ENCODE measurements around the gene DNTT. TPM values are rescaled to one million over a fixed set of nuclear protein-coding genes. Genes with fewer than 3 reads are reported as not detected.

DNTT gene
- polyA plus RNA-seq, 1 donor from 2014 or later = not detected

- no peak overlapping the region for H3K4me2 ChIP-seq (ENCODE audit: low read length)
These were observed 35.1 kb downstream of the DNTT start for GRCh38 chr10:96339383-96339782.

GRCh38 chr10:96339956-96340904 lies 36.0 kb downstream of the DNTT start:
- no peaks in the 10 kb centered on the region for H3K9me2 ChIP-seq (ENCODE audit: insufficient read depth, low read length)
- H3K9me3 ChIP-seq (ENCODE audit: low read length) = no peaks in the 10 kb centered on the region
- no peaks in the 10 kb centered on the region for H3F3A ChIP-seq (ENCODE audit: insufficient read depth, low read length, poor library complexity, severe bottlenecking)
- no peak overlapping the region for H3K9ac ChIP-seq (ENCODE audit: low read length)
- H3K27ac ChIP-seq (ENCODE audit: low read length) = no peak overlapping the region
- no peaks in the 10 kb centered on the region for H3K79me2 ChIP-seq (replicated peaks; ENCODE audit: insufficient read depth, low read length)
- H2AFZ ChIP-seq (ENCODE audit: low read depth, low read length) = no peak overlapping the region
- H3K36me3 ChIP-seq (ENCODE audit: insufficient read depth, low read length) = no peaks in the 10 kb centered on the region
- no peak overlapping the region for H3K4me3 ChIP-seq (ENCODE audit: low read length)
- H4K20me1 ChIP-seq (ENCODE audit: insufficient read depth) = no peaks in the 10 kb centered on the region
- H3K27me3 ChIP-seq (ENCODE audit: insufficient read depth, low read depth, low read length) = no peaks in the 10 kb centered on the region
- no peak overlapping the region for H3K4me2 ChIP-seq (ENCODE audit: low read length)
- TF ChIP-seq TAF1 (IDR thresholded peaks at IDR 0.05; ENCODE audit: low read depth) = no peak
- TF ChIP-seq RAD21 (conservative IDR thresholded peaks at IDR 0.05) = peak; percentile 46
- TF ChIP-seq MXI1 (conservative IDR thresholded peaks at IDR 0.05; ENCODE audit: poor library complexity, severe bottlenecking) = no peak
- TF ChIP-seq SMC3 (conservative IDR thresholded peaks at IDR 0.05; ENCODE audit: poor library complexity) = peak; percentile 57
- TF ChIP-seq, protein P1, sequence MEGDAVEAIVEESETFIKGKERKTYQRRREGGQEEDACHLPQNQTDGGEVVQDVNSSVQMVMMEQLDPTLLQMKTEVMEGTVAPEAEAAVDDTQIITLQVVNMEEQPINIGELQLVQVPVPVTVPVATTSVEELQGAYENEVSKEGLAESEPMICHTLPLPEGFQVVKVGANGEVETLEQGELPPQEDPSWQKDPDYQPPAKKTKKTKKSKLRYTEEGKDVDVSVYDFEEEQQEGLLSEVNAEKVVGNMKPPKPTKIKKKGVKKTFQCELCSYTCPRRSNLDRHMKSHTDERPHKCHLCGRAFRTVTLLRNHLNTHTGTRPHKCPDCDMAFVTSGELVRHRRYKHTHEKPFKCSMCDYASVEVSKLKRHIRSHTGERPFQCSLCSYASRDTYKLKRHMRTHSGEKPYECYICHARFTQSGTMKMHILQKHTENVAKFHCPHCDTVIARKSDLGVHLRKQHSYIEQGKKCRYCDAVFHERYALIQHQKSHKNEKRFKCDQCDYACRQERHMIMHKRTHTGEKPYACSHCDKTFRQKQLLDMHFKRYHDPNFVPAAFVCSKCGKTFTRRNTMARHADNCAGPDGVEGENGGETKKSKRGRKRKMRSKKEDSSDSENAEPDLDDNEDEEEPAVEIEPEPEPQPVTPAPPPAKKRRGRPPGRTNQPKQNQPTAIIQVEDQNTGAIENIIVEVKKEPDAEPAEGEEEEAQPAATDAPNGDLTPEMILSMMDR (IDR thresholded peaks at IDR 0.05; ENCODE audit: poor library complexity, severe bottlenecking) = peak; percentile 58
- TF ChIP-seq EP300 (conservative IDR thresholded peaks at IDR 0.05; ENCODE audit: poor library complexity, severe bottlenecking) = no peak
- TF ChIP-seq, protein P2, sequence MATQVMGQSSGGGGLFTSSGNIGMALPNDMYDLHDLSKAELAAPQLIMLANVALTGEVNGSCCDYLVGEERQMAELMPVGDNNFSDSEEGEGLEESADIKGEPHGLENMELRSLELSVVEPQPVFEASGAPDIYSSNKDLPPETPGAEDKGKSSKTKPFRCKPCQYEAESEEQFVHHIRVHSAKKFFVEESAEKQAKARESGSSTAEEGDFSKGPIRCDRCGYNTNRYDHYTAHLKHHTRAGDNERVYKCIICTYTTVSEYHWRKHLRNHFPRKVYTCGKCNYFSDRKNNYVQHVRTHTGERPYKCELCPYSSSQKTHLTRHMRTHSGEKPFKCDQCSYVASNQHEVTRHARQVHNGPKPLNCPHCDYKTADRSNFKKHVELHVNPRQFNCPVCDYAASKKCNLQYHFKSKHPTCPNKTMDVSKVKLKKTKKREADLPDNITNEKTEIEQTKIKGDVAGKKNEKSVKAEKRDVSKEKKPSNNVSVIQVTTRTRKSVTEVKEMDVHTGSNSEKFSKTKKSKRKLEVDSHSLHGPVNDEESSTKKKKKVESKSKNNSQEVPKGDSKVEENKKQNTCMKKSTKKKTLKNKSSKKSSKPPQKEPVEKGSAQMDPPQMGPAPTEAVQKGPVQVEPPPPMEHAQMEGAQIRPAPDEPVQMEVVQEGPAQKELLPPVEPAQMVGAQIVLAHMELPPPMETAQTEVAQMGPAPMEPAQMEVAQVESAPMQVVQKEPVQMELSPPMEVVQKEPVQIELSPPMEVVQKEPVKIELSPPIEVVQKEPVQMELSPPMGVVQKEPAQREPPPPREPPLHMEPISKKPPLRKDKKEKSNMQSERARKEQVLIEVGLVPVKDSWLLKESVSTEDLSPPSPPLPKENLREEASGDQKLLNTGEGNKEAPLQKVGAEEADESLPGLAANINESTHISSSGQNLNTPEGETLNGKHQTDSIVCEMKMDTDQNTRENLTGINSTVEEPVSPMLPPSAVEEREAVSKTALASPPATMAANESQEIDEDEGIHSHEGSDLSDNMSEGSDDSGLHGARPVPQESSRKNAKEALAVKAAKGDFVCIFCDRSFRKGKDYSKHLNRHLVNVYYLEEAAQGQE (IDR thresholded peaks at IDR 0.05; ENCODE audit: borderline replicate concordance) = no peak
- TF ChIP-seq POLR2AphosphoS5 (IDR thresholded peaks at IDR 0.05) = no peak

More at GRCh38 chr10:96339383-96339782, 35.1 kb downstream of the DNTT start:
- H3K9me3 ChIP-seq (ENCODE audit: low read length) = no peaks in the 10 kb centered on the region
- no peak overlapping the region for H2AFZ ChIP-seq (ENCODE audit: low read depth, low read length)
- H3K36me3 ChIP-seq (ENCODE audit: insufficient read depth, low read length) = no peaks in the 10 kb centered on the region
- no peaks in the 10 kb centered on the region for H3K9me2 ChIP-seq (ENCODE audit: insufficient read depth, low read length)
- no peak overlapping the region for H3K4me3 ChIP-seq (ENCODE audit: low read length)
- no peaks in the 10 kb centered on the region for H3K27me3 ChIP-seq (ENCODE audit: insufficient read depth, low read depth, low read length)
- no peak overlapping the region for H3K27ac ChIP-seq (ENCODE audit: low read length)
- no peak overlapping the region for H3K9ac ChIP-seq (ENCODE audit: low read length)
- H3F3A ChIP-seq (ENCODE audit: insufficient read depth, low read length, poor library complexity, severe bottlenecking) = no peaks in the 10 kb centered on the region
- no peaks in the 10 kb centered on the region for H4K20me1 ChIP-seq (ENCODE audit: insufficient read depth)
- TF ChIP-seq EZH2 (IDR thresholded peaks at IDR 0.05; ENCODE audit: borderline replicate concordance, insufficient read depth, low read length, poor library complexity, severe bottlenecking) (no peak), RAD21 (conservative IDR thresholded peaks at IDR 0.05) (no peak), TAF1 (IDR thresholded peaks at IDR 0.05; ENCODE audit: low read depth) (no peak), EP300 (conservative IDR thresholded peaks at IDR 0.05; ENCODE audit: poor library complexity, severe bottlenecking) (no peak), MXI1 (conservative IDR thresholded peaks at IDR 0.05; ENCODE audit: poor library complexity, severe bottlenecking) (no peak), SMC3 (conservative IDR thresholded peaks at IDR 0.05; ENCODE audit: poor library complexity) (no peak), POLR2AphosphoS5 (IDR thresholded peaks at IDR 0.05) (no peak)
- TF ChIP-seq, protein P2 (IDR thresholded peaks at IDR 0.05; ENCODE audit: borderline replicate concordance) = no peak
- TF ChIP-seq, protein P1 (IDR thresholded peaks at IDR 0.05; ENCODE audit: poor library complexity, severe bottlenecking) = no peak
- no peaks in the 10 kb centered on the region for H3K79me2 ChIP-seq (replicated peaks; ENCODE audit: insufficient read depth, low read length)
